Measurements from ENCODE around the gene SCML2. TPM values are rescaled to one million over a fixed set of nuclear protein-coding genes. Genes with fewer than 3 reads are reported as not detected.
"Not testable (repeated sequence)": the region's sequence is repeated elsewhere in the genome, so short reads cannot be mapped to it uniquely, and the experiment has no call there.

SCML2 gene
- total and polyA plus RNA-seq, 9 donors: 3.1 to 6.7 (median 5.1) TPM

- 57 to 69% (median 57%) methylated on average over 3 of the region's 3 CpGs for WGBS, 3 donors
- Histone ChIP-seq H3K9me3 (no peaks in the 10 kb centered on the region), H3K36me3 (no peaks in the 10 kb centered on the region), H3K4me3 (no peak overlapping the region), H3K27ac (no peak overlapping the region), H3K27me3 (no peaks in the 10 kb centered on the region), H3K4me1 (ENCODE audit: insufficient read depth) (no peaks in the 10 kb centered on the region)
- intact Hi-C loops (cut with DNase I): loop anchor here in 3 of 4 donors (5.0 to 10.0 kb wide), 3 partner anchors 285 to 945 kb away; partner anchors contain the start of gene RS1 (in 1 of the 3)
- TF ChIP-seq CTCF (IDR thresholded peaks at IDR 0.05): no peak
- no peak for TF ChIP-seq POLR2A (IDR thresholded peaks at IDR 0.05)
- no peak for TF ChIP-seq EP300 (IDR thresholded peaks at IDR 0.05)
- DNase-seq: no peak
Measured at GRCh38 chrX:18389966-18390365, 35.5 kb upstream of the SCML2 start.

- intact Hi-C loops (cut with DNase I): no loop called here
- no peaks in the 10 kb centered on the region for H3K36me3 ChIP-seq
- 36 to 42% (median 37%) methylated on average over 6 of the region's 6 CpGs for WGBS, 3 donors
- H3K27me3 ChIP-seq: no peaks in the 10 kb centered on the region
- TF ChIP-seq POLR2A (IDR thresholded peaks at IDR 0.05) (no peak), EP300 (IDR thresholded peaks at IDR 0.05) (no peak), CTCF (IDR thresholded peaks at IDR 0.05) (no peak)
- DNase-seq: no peak
- no peaks in the 10 kb centered on the region for H3K9me3 ChIP-seq
- no peak overlapping the region for H3K4me3 ChIP-seq
- H3K27ac ChIP-seq: no peak overlapping the region
- H3K4me1 ChIP-seq (ENCODE audit: insufficient read depth): no peaks in the 10 kb centered on the region
Measured at GRCh38 chrX:18377796-18378195, 23.3 kb upstream of the SCML2 start.

- WGBS, 3 donors: 78 to 79% (median 79%) methylated on average over 9 of the region's 9 CpGs
- DNase-seq; H3K36me3 ChIP-seq; H3K9me3 ChIP-seq; H3K27me3 ChIP-seq; H3K27ac ChIP-seq; H3K4me1 ChIP-seq (ENCODE audit: insufficient read depth); intact Hi-C loops (cut with DNase I); H3K4me3 ChIP-seq: not testable (repeated sequence)
Measured at GRCh38 chrX:18375131-18375805, 20.8 kb upstream of the SCML2 start.

GRCh38 chrX:18369096-18369495 is 14.6 kb upstream of the SCML2 start:
- H3K27me3 ChIP-seq; H3K4me1 ChIP-seq (ENCODE audit: insufficient read depth); H3K9me3 ChIP-seq; DNase-seq; H3K36me3 ChIP-seq; H3K4me3 ChIP-seq; intact Hi-C loops (cut with DNase I); H3K27ac ChIP-seq: not testable (repeated sequence)
- 68 to 73% (median 71%) methylated on average over 5 of the region's 5 CpGs for WGBS, 3 donors

GRCh38 chrX:18368402-18368801 is 13.9 kb upstream of the SCML2 start:
- 49 to 55% (median 53%) methylated on average over 4 of the region's 4 CpGs for WGBS, 3 donors
- DNase-seq: no peak
- H3K36me3 ChIP-seq: no peaks in the 10 kb centered on the region
- no peak overlapping the region for H3K27ac ChIP-seq
- H3K27me3 ChIP-seq: no peaks in the 10 kb centered on the region
- TF ChIP-seq POLR2A (IDR thresholded peaks at IDR 0.05) (no peak), CTCF (IDR thresholded peaks at IDR 0.05) (no peak), EP300 (IDR thresholded peaks at IDR 0.05) (no peak)
- no peaks in the 10 kb centered on the region for H3K9me3 ChIP-seq
- H3K4me3 ChIP-seq: no peak overlapping the region
- H3K4me1 ChIP-seq (ENCODE audit: insufficient read depth): no peaks in the 10 kb centered on the region
- intact Hi-C loops (cut with DNase I): no loop called here
